ENCODE data around the gene OR4X1. TPM values are rescaled to one million over a fixed set of nuclear protein-coding genes. Genes with fewer than 3 reads are reported as not detected.

OR4X1 gene
- total RNA-seq, 2 experiments from 2014 or later = not detected

DNA sequence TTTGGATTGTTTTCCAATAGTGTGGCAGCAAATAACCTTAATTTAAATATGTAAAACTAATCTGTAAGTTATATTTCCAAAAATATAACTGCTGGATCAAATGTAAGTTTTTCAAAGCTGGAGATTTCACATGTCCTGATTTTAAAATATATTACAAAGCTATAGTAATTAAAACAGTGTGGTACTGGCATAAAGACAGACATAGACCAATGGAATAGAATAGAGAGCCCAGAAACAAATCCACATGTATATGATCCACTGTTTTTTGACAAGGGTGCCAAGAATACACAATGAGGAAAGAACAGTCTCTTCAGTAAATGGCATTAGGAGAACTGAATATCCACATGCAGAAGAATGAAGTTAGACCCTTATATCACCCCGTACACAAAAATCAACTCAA, 14.8 kb upstream of the OR4X1 start:
- intact Hi-C loops (cut with DNase I, micrococcal nuclease) = no loop called here
- H3K9me3 Mint-ChIP-seq = peaks cover 6% of the 10 kb centered on the region
- H3K4me3 Mint-ChIP-seq = no peak overlapping the region
- H3K27me3 Mint-ChIP-seq = peaks cover 46% of the 10 kb centered on the region
- peaks cover 0 to 4% of the 10 kb centered on the region in 2 experiments for H3K27me3 ChIP-seq (ENCODE audit: control insufficient read depth in 1 of 2, insufficient read depth in 2 of 2, low read length in 2 of 2)
- no peaks in the 10 kb centered on the region for H3K4me1 ChIP-seq (ENCODE audit: insufficient read depth, low read length)
- no peak overlapping the region for H3K27ac ChIP-seq (ENCODE audit: low read depth in 1 of 2, low read length in 2 of 2)
- H3K36me3 ChIP-seq (ENCODE audit: insufficient read depth, low read length) = no peaks in the 10 kb centered on the region
- H3K4me3 ChIP-seq (ENCODE audit: low read length) = no peak overlapping the region
- CTCF ChIA-PET = no interaction called here
- POLR2A ChIA-PET = no interaction called here
- TF ChIP-seq CTCF (IDR thresholded peaks at IDR 0.05) = no peak
- H3K36me3 Mint-ChIP-seq (ENCODE audit: low read depth) = no peaks in the 10 kb centered on the region
- H3K4me1 Mint-ChIP-seq (ENCODE audit: low read depth) = no peaks in the 10 kb centered on the region
- no peak overlapping the region for H3K27ac Mint-ChIP-seq
- DNase-seq = no peak
- no peak for ATAC-seq (ENCODE audit: poor library complexity)
- peaks cover 0 to 8% of the 10 kb centered on the region in 2 experiments for H3K9me3 ChIP-seq (ENCODE audit: control insufficient read depth in 1 of 2, insufficient read depth in 1 of 2, low read length in 2 of 2)

DNA sequence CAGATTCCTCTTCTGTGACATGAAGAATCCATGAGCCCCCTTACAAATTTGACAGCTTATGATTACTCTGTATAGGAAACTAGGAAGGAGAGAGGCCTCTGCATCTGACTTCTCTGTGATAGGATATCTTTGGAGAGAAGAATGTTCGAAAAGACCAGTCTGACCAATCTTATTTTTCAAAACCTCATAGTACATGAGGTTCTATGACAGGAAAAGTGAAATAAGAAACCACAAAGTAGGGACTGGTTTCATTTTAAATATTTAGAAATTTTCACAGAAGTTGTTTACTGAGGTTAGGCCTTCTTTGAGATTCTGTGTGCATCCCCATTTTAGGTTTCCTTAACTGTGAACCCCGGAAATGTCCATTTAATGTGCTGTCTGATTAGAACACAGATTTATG, 2.1 kb upstream of the OR4X1 start:
- DNase-seq (no peak), ATAC-seq (ENCODE audit: poor library complexity) (no peak)
- Histone ChIP-seq H3K27me3 (ENCODE audit: control insufficient read depth in 1 of 2, insufficient read depth in 2 of 2, low read length in 2 of 2) (peaks cover 0 to 2% of the 10 kb centered on the region in 2 experiments), H3K27ac (ENCODE audit: low read depth in 1 of 2, low read length in 2 of 2) (no peak overlapping the region), H3K4me3 (ENCODE audit: low read length) (no peak overlapping the region), H3K9me3 (ENCODE audit: control insufficient read depth in 1 of 2, insufficient read depth in 1 of 2, low read length in 2 of 2) (no peaks in the 10 kb centered on the region), H3K4me1 (ENCODE audit: insufficient read depth, low read length) (no peaks in the 10 kb centered on the region), H3K36me3 (ENCODE audit: insufficient read depth, low read length) (no peaks in the 10 kb centered on the region)
- Mint-ChIP-seq H3K4me1 (ENCODE audit: low read depth) (no peaks in the 10 kb centered on the region), H3K9me3 (no peaks in the 10 kb centered on the region), H3K27me3 (peaks cover 14% of the 10 kb centered on the region), H3K27ac (no peak overlapping the region), H3K36me3 (ENCODE audit: low read depth) (no peaks in the 10 kb centered on the region), H3K4me3 (no peak overlapping the region)
- ChIA-PET POLR2A (no interaction called here), CTCF (no interaction called here)
- TF ChIP-seq CTCF (IDR thresholded peaks at IDR 0.05) = no peak
- intact Hi-C loops (cut with DNase I, micrococcal nuclease) = no loop called here

GRCh38 chr11:48270621-48271020, 7.0 kb downstream of the OR4X1 start:
- Histone ChIP-seq H3K27me3 (ENCODE audit: control insufficient read depth in 1 of 2, insufficient read depth in 2 of 2, low read length in 2 of 2) (no peaks in the 10 kb centered on the region), H3K9me3 (ENCODE audit: control insufficient read depth in 1 of 2, insufficient read depth in 1 of 2, low read length in 2 of 2) (no peaks in the 10 kb centered on the region), H3K4me3 (ENCODE audit: low read length) (no peak overlapping the region), H3K27ac (ENCODE audit: low read depth in 1 of 2, low read length in 2 of 2) (no peak overlapping the region), H3K36me3 (ENCODE audit: insufficient read depth, low read length) (no peaks in the 10 kb centered on the region), H3K4me1 (ENCODE audit: insufficient read depth, low read length) (no peaks in the 10 kb centered on the region)
- no peaks in the 10 kb centered on the region for H3K9me3 Mint-ChIP-seq
- ChIA-PET POLR2A (no interaction called here), CTCF (no interaction called here)
- intact Hi-C loops (cut with DNase I, micrococcal nuclease) = no loop called here
- no peaks in the 10 kb centered on the region for H3K4me1 Mint-ChIP-seq (ENCODE audit: low read depth)
- TF ChIP-seq CTCF (IDR thresholded peaks at IDR 0.05) = no peak
- H3K36me3 Mint-ChIP-seq (ENCODE audit: low read depth) = no peaks in the 10 kb centered on the region
- H3K4me3 Mint-ChIP-seq = no peak overlapping the region
- H3K27ac Mint-ChIP-seq = no peak overlapping the region
- ATAC-seq (ENCODE audit: poor library complexity) (no peak), DNase-seq (no peak)
- H3K27me3 Mint-ChIP-seq = peaks cover 5% of the 10 kb centered on the region
